ENCODE results near the gene LARP7. TPM values are rescaled to one million over a fixed set of nuclear protein-coding genes. Genes with fewer than 3 reads are reported as not detected.

The LARP7 gene
- total RNA-seq, 2 donors from 2014 or later, result 31.6 to 50.1 TPM

DNA sequence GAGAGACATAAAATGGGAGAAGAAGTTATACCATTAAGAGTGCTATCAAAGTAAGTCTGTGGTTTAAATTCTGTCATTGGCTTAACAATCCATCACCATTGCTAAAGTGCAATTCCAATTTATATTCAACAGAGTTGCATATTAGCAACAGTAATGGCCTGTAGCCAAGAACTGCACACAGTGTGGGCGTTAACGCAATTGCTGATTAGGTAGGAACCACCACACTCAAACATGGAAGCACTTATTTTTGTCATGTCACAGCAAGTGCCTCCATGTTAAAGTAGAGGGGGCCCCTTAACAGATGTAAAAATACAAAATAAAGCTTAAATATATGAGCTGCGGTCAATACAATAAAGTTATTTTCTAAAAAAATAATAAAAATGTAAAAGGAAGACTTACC lies 10.8 kb downstream of the LARP7 start:
- TF ChIP-seq, protein P1, sequence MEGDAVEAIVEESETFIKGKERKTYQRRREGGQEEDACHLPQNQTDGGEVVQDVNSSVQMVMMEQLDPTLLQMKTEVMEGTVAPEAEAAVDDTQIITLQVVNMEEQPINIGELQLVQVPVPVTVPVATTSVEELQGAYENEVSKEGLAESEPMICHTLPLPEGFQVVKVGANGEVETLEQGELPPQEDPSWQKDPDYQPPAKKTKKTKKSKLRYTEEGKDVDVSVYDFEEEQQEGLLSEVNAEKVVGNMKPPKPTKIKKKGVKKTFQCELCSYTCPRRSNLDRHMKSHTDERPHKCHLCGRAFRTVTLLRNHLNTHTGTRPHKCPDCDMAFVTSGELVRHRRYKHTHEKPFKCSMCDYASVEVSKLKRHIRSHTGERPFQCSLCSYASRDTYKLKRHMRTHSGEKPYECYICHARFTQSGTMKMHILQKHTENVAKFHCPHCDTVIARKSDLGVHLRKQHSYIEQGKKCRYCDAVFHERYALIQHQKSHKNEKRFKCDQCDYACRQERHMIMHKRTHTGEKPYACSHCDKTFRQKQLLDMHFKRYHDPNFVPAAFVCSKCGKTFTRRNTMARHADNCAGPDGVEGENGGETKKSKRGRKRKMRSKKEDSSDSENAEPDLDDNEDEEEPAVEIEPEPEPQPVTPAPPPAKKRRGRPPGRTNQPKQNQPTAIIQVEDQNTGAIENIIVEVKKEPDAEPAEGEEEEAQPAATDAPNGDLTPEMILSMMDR (IDR thresholded peaks at IDR 0.05), result no peak
- H3K9me3 ChIP-seq, result no peaks in the 10 kb centered on the region
- H3K4me1 ChIP-seq, result peaks cover 0 to 3% of the 10 kb centered on the region in 2 donors
- no peaks in the 10 kb centered on the region for H3K27me3 ChIP-seq
- no peak overlapping the region for H3K27ac ChIP-seq
- peaks cover 66% of the 10 kb centered on the region for H3K36me3 ChIP-seq
- DNase-seq (ENCODE audit: low spot score), result no peak
- H3K4me3 ChIP-seq, result no peak overlapping the region

DNA sequence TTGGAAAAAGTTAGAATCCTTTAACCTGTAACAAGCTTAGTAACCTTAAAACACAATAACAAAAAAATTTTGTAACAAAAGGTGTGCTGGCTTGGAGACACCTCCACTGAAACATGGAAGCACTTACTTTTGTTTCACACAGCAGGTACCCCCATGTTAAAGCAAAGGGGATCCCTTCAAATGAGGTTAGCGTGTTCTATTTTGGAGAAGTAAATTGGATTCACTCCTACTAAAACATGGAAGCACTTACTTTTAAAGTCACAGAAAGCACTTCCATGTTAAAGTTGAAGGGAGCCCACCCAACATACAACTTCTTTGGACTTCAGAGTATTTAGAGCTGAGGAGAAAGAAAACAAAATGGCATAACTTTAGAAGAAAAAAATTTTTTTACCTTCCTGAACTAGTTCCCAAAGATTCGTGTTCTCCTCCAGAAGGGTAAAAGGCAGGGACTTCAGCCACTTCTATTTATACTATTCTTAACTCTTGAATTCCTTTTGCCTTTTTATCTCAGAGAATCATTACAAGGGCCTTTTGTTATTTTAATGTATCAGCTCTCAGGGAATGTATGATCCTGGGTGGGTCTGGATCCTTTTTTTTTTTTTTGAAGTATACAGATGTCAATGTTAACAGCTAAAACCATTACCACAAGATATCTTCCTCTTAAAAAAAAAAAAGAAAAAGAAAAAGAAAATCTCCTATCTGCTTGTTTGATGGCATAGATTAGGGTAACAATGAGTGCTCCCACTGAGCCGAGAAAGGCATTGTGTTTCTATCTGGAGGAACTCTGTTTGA lies 11.5 kb downstream of the LARP7 start:
- Histone ChIP-seq H3K27me3 (no peaks in the 10 kb centered on the region), H3K4me1 (no peaks in the 10 kb centered on the region), H3K36me3 (peaks cover 72% of the 10 kb centered on the region), H3K27ac (no peak overlapping the region), H3K4me3 (no peak overlapping the region), H3K9me3 (no peaks in the 10 kb centered on the region)
- TF ChIP-seq, protein P1 (IDR thresholded peaks at IDR 0.05), result no peak
- DNase-seq (ENCODE audit: low spot score), result no peak

DNA sequence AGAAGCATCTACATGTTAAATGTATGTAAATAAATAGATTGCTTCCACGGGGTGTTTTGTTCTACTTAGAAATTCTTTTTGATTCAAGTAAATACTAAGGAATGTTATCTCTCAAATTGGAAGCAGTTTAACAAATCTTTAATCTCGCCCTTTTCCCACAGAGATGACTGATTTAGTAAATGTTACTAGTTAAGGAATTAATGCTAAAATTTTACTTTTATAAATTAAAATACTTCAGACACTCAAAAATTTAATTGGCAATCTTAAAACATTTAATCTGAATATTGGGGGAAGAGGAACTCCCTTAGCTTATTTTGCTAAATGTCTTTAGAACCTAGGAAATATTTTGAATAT lies 12.1 kb downstream of the LARP7 start:
- H3K9me3 ChIP-seq, result no peaks in the 10 kb centered on the region
- no peak overlapping the region for H3K27ac ChIP-seq

DNA sequence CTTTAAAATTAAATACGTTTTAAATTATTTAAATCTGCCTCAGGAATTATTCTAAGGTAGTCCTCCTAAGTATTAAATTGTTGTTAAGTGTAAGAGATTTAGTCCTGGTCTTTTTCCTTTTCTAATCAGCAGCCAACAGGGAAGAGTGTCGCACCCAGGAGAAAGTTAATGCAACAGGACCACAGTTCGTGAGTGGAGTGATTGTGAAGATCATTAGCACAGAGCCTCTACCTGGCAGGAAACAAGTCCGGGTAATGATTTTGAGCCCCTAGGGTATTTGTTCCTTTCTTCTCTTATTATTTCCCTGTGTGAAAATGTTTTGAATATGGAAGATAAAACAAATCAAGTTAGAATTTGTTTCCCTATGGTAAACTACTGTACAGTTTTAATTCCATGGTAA lies 13.4 kb downstream of the LARP7 start:
- no peaks in the 10 kb centered on the region for H3K4me1 ChIP-seq
- H3K27me3 ChIP-seq, result no peaks in the 10 kb centered on the region
- TF ChIP-seq, protein P1 (IDR thresholded peaks at IDR 0.05), result no peak
- no peaks in the 10 kb centered on the region for H3K9me3 ChIP-seq
- H3K4me3 ChIP-seq, result no peak overlapping the region
- no peak overlapping the region for H3K27ac ChIP-seq
- H3K36me3 ChIP-seq, result peaks cover 82% of the 10 kb centered on the region
- DNase-seq (ENCODE audit: low spot score), result no peak

More for the DNA sequence above, 12.1 kb downstream of the LARP7 start:
- TF ChIP-seq, protein P1 (IDR thresholded peaks at IDR 0.05), result no peak
- peaks cover 78% of the 10 kb centered on the region for H3K36me3 ChIP-seq
- no peak for DNase-seq (ENCODE audit: low spot score)
- no peaks in the 10 kb centered on the region for H3K27me3 ChIP-seq
- no peaks in the 10 kb centered on the region for H3K4me1 ChIP-seq
- H3K4me3 ChIP-seq, result no peak overlapping the region

DNA sequence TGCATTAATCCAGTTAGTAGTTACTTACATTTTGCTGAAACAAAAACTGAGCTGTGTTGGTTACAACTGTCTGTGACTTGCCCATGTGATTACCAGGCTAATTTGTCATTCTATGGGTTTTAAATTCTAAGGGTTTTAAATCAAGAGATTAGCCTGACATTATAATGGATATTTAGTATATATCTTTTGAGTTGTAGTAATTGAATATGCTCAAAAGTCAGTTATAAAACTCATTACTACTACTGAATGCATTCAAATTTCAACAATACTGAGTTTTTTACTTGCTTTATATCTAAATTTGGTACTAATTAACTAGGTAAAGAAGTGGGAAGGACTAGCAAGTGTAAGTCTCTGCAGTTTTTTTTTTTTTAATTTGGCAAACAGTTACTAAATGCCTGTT lies 14.7 kb downstream of the LARP7 start:
- Histone ChIP-seq H3K27me3 (no peaks in the 10 kb centered on the region), H3K27ac (no peak overlapping the region), H3K4me3 (no peak overlapping the region), H3K4me1 (no peaks in the 10 kb centered on the region), H3K36me3 (peaks cover 81% of the 10 kb centered on the region), H3K9me3 (no peaks in the 10 kb centered on the region)
- no peak for DNase-seq (ENCODE audit: low spot score)
- TF ChIP-seq, protein P1 (IDR thresholded peaks at IDR 0.05), result no peak

DNA sequence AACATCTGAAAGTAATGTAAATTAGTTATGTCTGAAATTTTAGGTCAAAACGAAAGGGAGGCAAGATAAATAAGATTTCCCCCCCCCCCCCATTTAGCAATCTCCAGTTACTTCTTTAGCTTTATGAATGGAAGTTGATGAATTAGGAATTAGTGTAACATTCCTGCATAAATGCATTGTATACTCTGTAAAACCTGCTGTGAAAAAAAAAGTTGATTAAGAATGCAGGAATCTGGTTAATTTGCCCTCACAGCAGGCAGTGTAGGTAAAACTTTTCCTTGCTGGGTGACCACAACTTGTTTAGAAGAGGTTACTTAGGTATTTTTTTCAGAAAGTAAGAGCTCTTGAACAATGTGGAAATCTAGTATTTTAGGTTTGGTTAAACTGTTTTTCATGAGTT lies 15.3 kb downstream of the LARP7 start:
- no peak overlapping the region for H3K27ac ChIP-seq
- H3K4me3 ChIP-seq, result no peak overlapping the region
- H3K27me3 ChIP-seq, result no peaks in the 10 kb centered on the region
- DNase-seq (ENCODE audit: low spot score), result no peak
- H3K36me3 ChIP-seq, result peaks cover 76% of the 10 kb centered on the region
- no peaks in the 10 kb centered on the region for H3K4me1 ChIP-seq
- no peaks in the 10 kb centered on the region for H3K9me3 ChIP-seq
- TF ChIP-seq, protein P1 (IDR thresholded peaks at IDR 0.05), result no peak

Data from right atrium auricular region (tissue), 2 donors.